GM10266 (cell line): ENCODE data around the gene CLGN.
"Not testable (repeated sequence)": the region's sequence is repeated elsewhere in the genome, so short reads cannot be mapped to it uniquely, and the experiment has no call there.

ENCODE experiments used
- DNase-seq: peaks from one replicate; pipeline ENCODE4 v3.0.0; 2012; ENCODE audit errors: extremely low spot score
- CTCF ChIP-seq: IDR thresholded peaks from 2 replicates; pipeline ENCODE4 v1.5.1; 2012; ENCODE audit warnings: mild to moderate bottlenecking, low read depth; ENCODE audit not compliant: control insufficient read depth, insufficient read depth; ENCODE audit errors: missing control alignments

CLGN gene

GRCh38 chr4:140450352-140450751 is 22.9 kb upstream of the CLGN start:
- no peak for DNase-seq
- no peak for TF ChIP-seq CTCF

GRCh38 chr4:140448830-140449229 is 21.4 kb upstream of the CLGN start:
- no peak for TF ChIP-seq CTCF
- DNase-seq: no peak

- no peak for TF ChIP-seq CTCF
- DNase-seq: no peak
These were observed 20.7 kb upstream of the CLGN start for GRCh38 chr4:140448162-140448561.

- DNase-seq: not testable (repeated sequence)
These were observed 16.9 kb upstream of the CLGN start for GRCh38 chr4:140444347-140444746.

GRCh38 chr4:140439644-140440142 is 12.2 kb upstream of the CLGN start:
- DNase-seq: no peak

GRCh38 chr4:140427919-140428471 is 547 bp upstream of the CLGN start:
- no peak for DNase-seq
- no peak for TF ChIP-seq CTCF

More at GRCh38 chr4:140439644-140440142, 12.2 kb upstream of the CLGN start:
- no peak for TF ChIP-seq CTCF

GRCh38 chr4:140426610-140427105 is 790 bp downstream of the CLGN start:
- DNase-seq: peak; percentile 20
- no peak for TF ChIP-seq CTCF

GRCh38 chr4:140423106-140423505 is 4.3 kb downstream of the CLGN start:
- no peak for DNase-seq
- no peak for TF ChIP-seq CTCF

GRCh38 chr4:140413130-140413969 is 14.1 kb downstream of the CLGN start:
- not testable (repeated sequence) for DNase-seq
